ENCODE data around the gene TRIM54.
"Not testable (repeated sequence)": the region's sequence is repeated elsewhere in the genome, so short reads cannot be mapped to it uniquely, and the experiment has no call there.

Gene TRIM54

GRCh38 chr2:27261241-27261925 lies 20.8 kb upstream of the TRIM54 start:
- DNase-seq = no peak

DNA sequence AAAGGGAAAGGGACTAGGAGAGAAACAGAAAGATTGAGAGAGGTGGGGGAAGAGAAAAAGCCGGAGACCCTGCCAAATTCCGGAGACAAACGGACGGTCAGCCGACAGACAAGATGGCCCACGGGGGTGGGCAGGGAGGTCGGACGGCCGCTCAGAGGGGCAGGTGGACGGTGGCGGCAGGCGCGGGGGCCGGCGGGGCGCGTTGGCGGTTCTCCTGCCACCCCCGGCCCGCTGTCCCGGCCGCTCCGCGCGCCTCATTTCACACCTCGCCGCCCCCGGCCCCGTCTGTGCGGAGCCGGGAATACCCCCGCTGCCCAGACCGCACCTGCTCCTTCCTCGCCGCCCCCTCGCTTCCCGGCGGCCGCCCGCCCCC lies 20.3 kb upstream of the TRIM54 start:
- no peak for DNase-seq

GRCh38 chr2:27262379-27263286 lies 19.6 kb upstream of the TRIM54 start, which contains the start of gene SLC30A3:
SLC30A3 (minus strand) TSS chr2:27263047; CDS start chr2:27262906, 141 bp downstream.
- no peak for DNase-seq

DNA sequence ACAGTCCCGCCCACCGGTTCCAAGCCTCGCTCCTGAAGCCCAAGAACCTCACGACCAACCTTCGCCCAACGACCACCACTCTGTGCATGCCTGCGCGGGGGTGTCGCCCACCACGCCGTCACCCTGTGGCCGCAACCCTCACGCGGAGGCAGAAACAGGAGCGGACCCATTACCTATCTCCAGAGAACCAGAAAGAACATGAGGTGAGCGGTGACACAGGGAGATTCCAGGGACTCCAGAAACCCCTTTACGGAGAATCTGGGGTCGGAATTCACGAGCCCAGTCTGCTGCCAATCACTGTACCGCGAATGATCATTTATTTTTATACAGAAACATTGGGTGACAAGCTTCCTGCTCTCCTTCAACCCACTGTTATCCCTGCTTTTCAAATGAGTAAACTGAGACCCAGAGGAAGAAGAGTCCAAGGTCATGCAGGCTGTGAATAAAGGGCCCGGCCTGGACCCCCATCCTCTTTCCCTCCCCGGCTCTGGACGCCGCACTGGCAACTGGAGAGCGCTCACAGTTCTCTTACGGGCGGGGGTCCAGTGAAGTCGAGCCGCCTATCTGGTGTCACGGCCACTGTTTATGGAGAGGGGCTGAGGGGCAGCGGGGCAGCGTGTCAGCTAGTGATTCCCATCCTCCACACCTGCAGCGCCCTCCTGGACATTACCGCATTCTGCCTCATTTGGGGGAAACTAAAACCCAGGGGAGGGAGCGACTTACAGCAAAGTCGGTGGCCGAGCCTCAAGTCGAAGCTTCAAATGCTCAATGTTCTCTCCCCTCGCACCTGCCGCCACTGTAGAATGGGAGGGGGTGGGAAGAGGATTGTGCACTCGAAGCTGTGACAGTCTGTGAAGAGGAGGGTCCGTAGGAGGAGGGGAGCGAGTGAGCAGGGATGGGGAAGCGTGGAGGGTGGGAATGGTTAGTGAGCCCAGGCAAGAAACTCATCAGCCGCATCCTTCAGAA lies 18.7 kb upstream of the TRIM54 start:
- no peak for DNase-seq

GRCh38 chr2:27264253-27264752 lies 17.9 kb upstream of the TRIM54 start:
- DNase-seq = no peak

GRCh38 chr2:27264753-27265535 lies 17.3 kb upstream of the TRIM54 start:
- peak; percentile 41 for DNase-seq

DNA sequence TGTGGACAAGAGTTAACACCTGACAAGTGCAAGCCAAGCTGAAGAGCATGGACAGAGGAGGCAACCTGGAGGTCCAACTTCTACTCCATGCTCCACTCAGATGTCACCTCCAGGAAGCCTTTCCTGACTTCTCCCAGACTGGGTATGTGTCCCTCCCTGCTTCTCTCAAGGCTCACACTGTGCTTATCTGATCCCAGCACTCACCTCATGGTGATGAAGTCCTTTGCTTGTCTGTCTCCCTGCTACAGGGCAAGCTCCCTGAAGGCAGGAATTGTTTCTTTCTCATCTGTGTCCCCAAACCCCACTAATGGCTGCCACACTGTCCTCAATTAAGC lies 16.7 kb upstream of the TRIM54 start:
- DNase-seq = no peak

- not testable (repeated sequence) for DNase-seq
Observed at GRCh38 chr2:27268296-27268695, 13.9 kb upstream of the TRIM54 start.

- DNase-seq = no peak
Observed at GRCh38 chr2:27270131-27270530, 12.1 kb upstream of the TRIM54 start.

DNA sequence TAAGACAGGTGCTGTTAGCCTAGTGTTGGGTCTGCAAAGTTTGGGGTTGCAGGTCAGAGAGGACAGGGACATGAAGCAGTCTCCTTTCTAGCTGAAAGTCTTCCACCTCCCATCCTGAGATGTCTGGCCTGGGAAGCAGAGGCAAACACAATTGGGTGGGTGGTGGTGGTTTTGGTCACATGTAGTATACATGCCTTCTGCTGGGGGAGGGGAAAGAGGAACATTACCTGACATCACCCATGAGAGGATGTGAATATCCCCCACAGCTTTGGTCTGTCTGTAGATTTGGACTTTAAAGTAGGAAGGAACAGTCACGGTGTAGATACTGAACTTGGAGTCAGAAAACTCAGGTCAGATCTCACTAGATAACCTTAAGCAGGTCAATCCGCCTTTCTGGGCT lies 11.6 kb upstream of the TRIM54 start:
- no peak for DNase-seq

DNA sequence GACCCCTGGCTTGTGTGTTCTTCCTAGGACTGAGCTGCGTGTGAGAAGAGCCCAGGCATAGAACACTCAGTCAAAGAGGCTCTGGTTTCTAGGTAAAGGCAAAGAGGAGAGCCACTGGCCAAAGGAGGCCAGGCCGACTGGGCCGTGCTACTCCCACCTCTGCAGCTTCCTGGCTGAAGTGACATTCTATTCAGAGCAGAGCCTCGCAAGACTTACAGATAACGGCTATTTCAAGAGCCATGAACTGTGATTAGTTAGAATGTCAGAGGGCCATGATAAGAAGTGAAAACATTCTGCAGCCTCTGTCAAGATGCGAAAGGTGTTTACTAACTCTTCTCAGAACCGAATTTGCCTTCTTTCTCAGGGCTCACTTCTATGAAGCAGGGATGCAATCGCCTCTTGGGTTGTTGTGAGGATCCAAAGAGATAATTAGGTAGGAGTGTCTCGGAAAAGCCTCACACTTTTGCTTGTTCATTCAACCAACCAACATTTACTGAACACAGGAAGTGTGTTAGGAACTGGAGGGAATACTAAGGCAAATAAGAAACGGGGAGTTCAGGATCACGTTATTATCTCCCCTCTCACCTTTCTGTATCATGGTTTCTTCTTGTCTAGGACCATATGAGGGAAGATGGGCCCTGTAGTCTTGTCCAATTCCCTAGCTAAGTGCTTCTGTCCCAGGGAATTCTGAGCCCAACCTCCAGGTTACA lies 10.4 kb upstream of the TRIM54 start:
- no peak for DNase-seq

- DNase-seq = not testable (repeated sequence)
Observed at GRCh38 chr2:27272537-27273522, 9.4 kb upstream of the TRIM54 start.

DNA sequence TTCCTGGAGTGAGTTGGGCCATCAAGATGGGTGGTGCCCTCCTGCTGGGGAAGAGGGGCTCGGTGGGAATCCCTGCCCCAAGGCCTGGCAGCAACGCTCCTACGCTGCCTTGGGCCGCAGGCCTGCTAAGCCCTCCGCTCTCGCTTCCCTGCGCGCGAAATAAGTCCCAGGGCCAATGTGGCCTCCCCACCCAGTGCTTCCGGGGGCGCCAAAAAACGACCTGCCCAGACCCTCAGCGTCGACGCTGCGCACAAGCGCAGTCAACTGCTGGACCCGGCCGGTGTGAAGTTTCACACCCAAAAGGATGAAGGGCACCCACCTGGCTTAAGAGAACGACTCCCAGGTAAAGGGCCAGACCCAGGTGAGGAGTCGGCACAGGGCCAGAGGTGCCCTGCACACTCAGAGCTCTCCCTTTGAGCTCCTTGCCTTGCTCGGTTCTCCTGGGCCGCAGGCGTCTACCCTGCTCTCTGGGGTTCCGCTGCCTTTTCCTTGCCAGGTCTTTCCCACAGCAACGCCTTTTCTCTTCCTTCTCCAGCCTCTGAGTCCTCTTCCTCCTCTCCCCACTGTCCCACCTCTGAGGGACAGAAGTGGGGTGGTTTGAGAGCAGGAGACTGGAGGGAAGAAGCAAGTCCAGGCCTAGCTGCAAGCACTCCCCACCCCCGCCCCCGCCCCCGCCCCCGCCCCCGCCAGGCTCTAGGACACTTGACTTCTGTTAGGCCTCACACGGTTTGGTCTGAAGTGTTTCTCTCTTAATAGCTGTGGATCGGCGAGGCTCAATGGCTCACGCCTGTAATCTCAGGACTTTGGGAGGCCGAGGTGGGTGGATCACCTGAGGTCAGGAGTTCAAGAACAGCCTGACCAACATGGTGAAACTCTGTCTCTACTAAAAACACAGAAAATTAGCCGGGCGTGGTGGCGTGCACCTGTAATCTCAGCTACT lies 6.7 kb upstream of the TRIM54 start, which contains the start of gene DNAJC5G:
Gene DNAJC5G (plus strand): TSS at position 223 of the 940 bp plus-strand sequence. CDS start 1,296 bp downstream, outside the sequence.
- DNase-seq = no peak

GRCh38 chr2:27278010-27278409 lies 4.2 kb upstream of the TRIM54 start:
- DNase-seq = no peak

DNA sequence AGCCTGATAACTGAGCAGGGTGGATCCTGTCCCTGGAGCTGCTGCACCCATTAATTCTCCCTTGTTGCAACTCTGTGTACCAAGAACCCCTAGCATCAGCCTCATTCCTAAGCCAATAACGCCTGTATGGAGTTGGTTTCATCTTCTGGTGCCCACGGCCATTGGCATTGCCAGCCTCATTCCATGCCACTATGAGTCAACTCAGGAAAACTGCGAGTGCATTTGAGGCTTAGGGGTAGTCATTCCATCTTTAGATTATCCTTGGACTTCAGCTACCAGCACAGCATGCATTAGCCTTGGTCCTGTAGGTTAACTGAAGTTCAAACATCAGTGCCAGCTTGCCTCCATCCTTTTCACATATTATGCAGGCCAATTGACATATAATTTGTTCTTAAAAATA lies 1.4 kb upstream of the TRIM54 start:
- no peak for DNase-seq

GRCh38 chr2:27281442-27281841 lies 787 bp upstream of the TRIM54 start:
- DNase-seq = no peak

GRCh38 chr2:27282892-27283291 lies 663 bp downstream of the TRIM54 start:
- no peak for DNase-seq

DNA sequence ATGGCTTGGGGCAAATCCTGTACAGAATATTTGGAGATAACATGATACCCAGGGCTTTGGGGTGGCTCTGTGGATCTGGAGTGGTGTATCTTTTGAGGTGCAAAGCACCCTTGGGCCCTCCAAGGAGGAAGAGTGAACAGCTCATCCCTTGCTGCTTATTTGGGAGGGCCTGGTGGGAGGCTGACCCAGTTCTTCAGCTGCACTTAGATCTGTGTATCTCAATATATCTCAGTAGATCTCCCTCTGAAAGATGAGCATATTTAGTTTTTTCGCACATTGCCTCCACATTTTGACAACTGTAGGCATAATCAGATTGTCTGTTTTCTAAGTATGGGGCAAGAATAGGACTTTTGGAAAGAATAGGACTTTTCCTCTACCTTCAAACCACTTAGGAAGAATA lies 2.8 kb downstream of the TRIM54 start:
- no peak for DNase-seq

DNA sequence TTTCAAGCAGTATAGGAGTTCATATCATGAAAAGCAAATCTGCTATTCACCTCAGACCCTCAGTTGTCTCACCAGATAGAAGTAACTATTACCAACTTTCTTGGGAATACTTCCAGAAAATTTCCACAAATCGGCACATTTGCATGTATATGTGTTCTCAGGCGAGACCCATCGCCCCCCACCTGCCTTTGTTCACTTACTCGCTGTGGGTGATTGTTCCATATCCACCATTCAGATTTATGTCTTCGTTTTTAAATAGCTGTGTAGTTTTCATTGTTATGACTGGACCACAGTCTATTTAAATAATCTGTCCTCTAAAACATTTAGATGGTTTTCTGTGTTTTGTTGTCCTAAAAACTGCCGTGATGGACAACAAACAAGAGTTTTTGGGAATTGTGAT lies 3.3 kb downstream of the TRIM54 start:
- no peak for DNase-seq
